HEK293 (cell line): ENCODE data around the gene MTX2.
A peak's percentile ranks its signal among the peaks of the same experiment; 100 is the strongest.

Source experiments
- CTCF ChIA-PET: fragments of 350-600 bp; formaldehyde crosslinking; extraction: SDS; loops from one replicate; lab custom pipeline; 2021; ENCODE audit warnings: antibody characterized with exemption; lab: Yijun Ruan, JAX
- POLR2A ChIA-PET: fragments of 300-600 bp; formaldehyde crosslinking; extraction: SDS; loops from one replicate; lab custom pipeline; 2020; ENCODE audit warnings: antibody characterized with exemption, inconsistent platforms; lab: Yijun Ruan, JAX
- H3K27ac ChIP-seq: fragments of 200-500 bp; sonication (Bioruptor generic); 2 replicates; pipeline ENCODE4 v1.5.1; 2014; ENCODE audit warnings: low read depth, low read length, control low read depth, inconsistent platforms; ENCODE audit errors: extremely low read depth
- H3K36me3 ChIP-seq, 2 experiments: fragments of 200-500 bp in 1 of 2; sonication (Bioruptor generic) in 1 of 2; 1 replicate in 1 of 2; 2 replicates in 1 of 2; pipeline ENCODE4 v1.5.1; 2014 to 2017; ENCODE audit warnings: inconsistent platforms in 2 of 2, low read length in 2 of 2; ENCODE audit not compliant: control insufficient read depth in 2 of 2, insufficient read depth in 1 of 2
- H3K4me1 ChIP-seq: fragments of 200-500 bp; sonication (Bioruptor generic); 2 replicates; pipeline ENCODE4 v1.5.1; 2014; ENCODE audit warnings: mild to moderate bottlenecking, low read length, inconsistent platforms; ENCODE audit not compliant: control insufficient read depth, insufficient read depth
- H3K4me3 ChIP-seq: 2 replicates; pipeline ENCODE4 v1.5.1; 2011; ENCODE audit warnings: low read depth, mild to moderate bottlenecking, control low read depth, low read length, moderate library complexity
- H3K9me3 ChIP-seq: fragments of 200-500 bp; sonication (Bioruptor generic); 2 replicates; pipeline ENCODE4 v1.5.1; 2014; ENCODE audit warnings: low read depth, low read length, inconsistent platforms; ENCODE audit not compliant: control insufficient read depth, insufficient read depth
- BCL6B ChIP-seq: fragments of 450-650 bp; formaldehyde crosslinking; IDR thresholded peaks from 2 replicates; pipeline ENCODE4 v1.5.1; 2017; ENCODE audit warnings: missing biosample characterization, missing genetic modification characterization
- GFI1B ChIP-seq: fragments of 450-650 bp; formaldehyde crosslinking; IDR thresholded peaks from 2 replicates; pipeline ENCODE4 v1.5.1; 2016; ENCODE audit warnings: missing biosample characterization, missing genetic modification characterization
- GLIS2 ChIP-seq: fragments of 450-650 bp; formaldehyde crosslinking; IDR thresholded peaks from 2 replicates; pipeline ENCODE4 v1.5.1; 2016; ENCODE audit warnings: missing biosample characterization, missing genetic modification characterization
- IKZF3 ChIP-seq: fragments of 450-650 bp; IDR thresholded peaks from 2 replicates; pipeline ENCODE4 v1.5.0; 2018; ENCODE audit warnings: missing biosample characterization, mild to moderate bottlenecking, missing genetic modification characterization, moderate library complexity
- KLF16 ChIP-seq: fragments of 450-650 bp; formaldehyde crosslinking; IDR thresholded peaks from 2 replicates; pipeline ENCODE4 v1.5.1; 2017; ENCODE audit warnings: missing biosample characterization, missing genetic modification characterization
- KLF9 ChIP-seq: fragments of 450-650 bp; formaldehyde crosslinking; IDR thresholded peaks from 2 replicates; pipeline ENCODE4 v1.5.1; 2016; ENCODE audit warnings: missing biosample characterization, missing genetic modification characterization, low read depth
- SALL2 ChIP-seq: fragments of 450-650 bp; formaldehyde crosslinking; IDR thresholded peaks from 2 replicates; pipeline ENCODE4 v1.5.0; 2017; ENCODE audit warnings: missing biosample characterization, mild to moderate bottlenecking, missing genetic modification characterization, borderline replicate concordance
- SP3 ChIP-seq: fragments of 450-650 bp; formaldehyde crosslinking; IDR thresholded peaks from 2 replicates; pipeline ENCODE4 v1.5.1; 2016; ENCODE audit warnings: missing biosample characterization, missing genetic modification characterization
- TRIM28 ChIP-seq: IDR thresholded peaks from 2 replicates; pipeline ENCODE4 v1.6.1; 2011; ENCODE audit warnings: low read length, control low read depth, borderline replicate concordance
- ZBTB10 ChIP-seq: fragments of 450-650 bp; formaldehyde crosslinking; IDR thresholded peaks from 2 replicates; pipeline ENCODE4 v1.5.1; 2016; ENCODE audit warnings: missing biosample characterization, missing genetic modification characterization
- ZBTB11 ChIP-seq: fragments of 450-650 bp; formaldehyde crosslinking; conservative IDR thresholded peaks from 2 replicates; pipeline ENCODE4 v1.5.1; 2016; ENCODE audit warnings: low read depth, missing biosample characterization, missing genetic modification characterization
- ZBTB20 ChIP-seq: fragments of 450-650 bp; formaldehyde crosslinking; IDR thresholded peaks from 2 replicates; pipeline ENCODE4 v1.5.1; 2016; ENCODE audit warnings: missing biosample characterization, missing genetic modification characterization
- ZBTB44 ChIP-seq: fragments of 450-650 bp; IDR thresholded peaks from 2 replicates; pipeline ENCODE4 v1.5.1; 2018; ENCODE audit warnings: missing biosample characterization, mild to moderate bottlenecking, missing genetic modification characterization
- ZIC2 ChIP-seq: fragments of 450-650 bp; formaldehyde crosslinking; IDR thresholded peaks from 2 replicates; pipeline ENCODE4 v1.5.1; 2016; ENCODE audit warnings: missing biosample characterization, missing genetic modification characterization
- ZNF155 ChIP-seq: fragments of 450-650 bp; formaldehyde crosslinking; IDR thresholded peaks from 2 replicates; pipeline ENCODE4 v1.5.1; 2016; ENCODE audit warnings: missing biosample characterization, missing genetic modification characterization
- ZNF174 ChIP-seq: fragments of 450-650 bp; formaldehyde crosslinking; IDR thresholded peaks from 2 replicates; pipeline ENCODE4 v1.5.0; 2017; ENCODE audit warnings: missing biosample characterization, mild to moderate bottlenecking, missing genetic modification characterization
- ZNF274 ChIP-seq, 2 experiments: fragments of 200-500 bp in 1 of 2; fragments of 450-650 bp in 1 of 2; sonication (Bioruptor generic) in 1 of 2; formaldehyde crosslinking in 1 of 2; IDR thresholded peaks; 2 replicates each; pipeline versions ENCODE4 v1.5.1 to v1.6.1; 2014 to 2016; ENCODE audit warnings: borderline replicate concordance in 1 of 2, inconsistent platforms in 1 of 2, low read length in 1 of 2, missing biosample characterization in 1 of 2, missing genetic modification characterization in 1 of 2
- ZNF398 ChIP-seq: fragments of 450-650 bp; formaldehyde crosslinking; IDR thresholded peaks from 2 replicates; pipeline ENCODE4 v1.5.1; 2017; ENCODE audit warnings: missing biosample characterization, missing genetic modification characterization
- ZNF426 ChIP-seq: fragments of 450-650 bp; formaldehyde crosslinking; IDR thresholded peaks from 2 replicates; pipeline ENCODE4 v1.5.1; 2017; ENCODE audit warnings: missing biosample characterization, missing genetic modification characterization, mild to moderate bottlenecking, inconsistent platforms, moderate library complexity
- ZNF473 ChIP-seq: fragments of 450-650 bp; formaldehyde crosslinking; IDR thresholded peaks from 2 replicates; pipeline ENCODE4 v1.5.1; 2017; ENCODE audit warnings: missing biosample characterization, missing genetic modification characterization
- ZNF514 ChIP-seq: fragments of 450-650 bp; formaldehyde crosslinking; IDR thresholded peaks from 2 replicates; pipeline ENCODE4 v1.5.1; 2016; ENCODE audit warnings: missing biosample characterization, missing genetic modification characterization
- ZNF558 ChIP-seq: fragments of 450-650 bp; formaldehyde crosslinking; IDR thresholded peaks from 2 replicates; pipeline ENCODE4 v1.5.1; 2016; ENCODE audit warnings: missing biosample characterization, missing genetic modification characterization
- ZNF560 ChIP-seq: fragments of 450-650 bp; formaldehyde crosslinking; IDR thresholded peaks from 2 replicates; pipeline ENCODE4 v1.5.1; 2017; ENCODE audit warnings: missing biosample characterization, missing genetic modification characterization, borderline replicate concordance
- ZNF660 ChIP-seq: fragments of 450-650 bp; IDR thresholded peaks from 2 replicates; pipeline ENCODE4 v1.5.1; 2018; ENCODE audit warnings: missing biosample characterization, mild to moderate bottlenecking, missing genetic modification characterization
- ZNF785 ChIP-seq: fragments of 450-650 bp; formaldehyde crosslinking; IDR thresholded peaks from 2 replicates; pipeline ENCODE4 v1.5.1; 2016; ENCODE audit warnings: missing biosample characterization, missing genetic modification characterization
- ZXDB ChIP-seq: fragments of 450-650 bp; formaldehyde crosslinking; IDR thresholded peaks from 2 replicates; pipeline ENCODE4 v1.5.1; 2016; ENCODE audit warnings: missing biosample characterization, missing genetic modification characterization

Gene MTX2

GRCh38 chr2:176269319-176270099 is at the start of gene MTX2:
TSS of gene MTX2 (plus strand) at chr2:176269442. CDS start at chr2:176269630, 188 bp downstream.
- Histone ChIP-seq H3K4me1 (no peaks in the 10 kb centered on the region), H3K36me3 (no peaks in the 10 kb centered on the region), H3K9me3 (no peaks in the 10 kb centered on the region), H3K27ac (peak within 1 kb of the TSS; percentile 94), H3K4me3 (peak within 1 kb of the TSS; percentile 97)
- ChIA-PET POLR2A (interaction anchor here (0.7 to 1.4 kb wide), 5 partner anchors 27 to 186 kb away, joined by 3 to 4 read pairs (median 3); no protein-coding TSS in a partner anchor), CTCF (interaction anchor here (0.7 to 0.9 kb wide), 2 partner anchors 129 to 1702 kb away, joined by 3 read pairs; no protein-coding TSS in a partner anchor)
- TF ChIP-seq ZNF560 (tag by site-specific recombination) (no peak), ZNF274 (IDR thresholded peaks at IDR 0.05; ENCODE audit: low read length) (no peak), ZNF274 (tag by site-specific recombination; IDR thresholded peaks at IDR 0.05; ENCODE audit: borderline replicate concordance) (no peak), ZNF514 (tag by site-specific recombination) (no peak), SP3 (tag by site-specific recombination) (peak; percentile 66), ZNF398 (tag by site-specific recombination) (no peak; the same call in 1 of the 2 replicates), SALL2 (tag by site-specific recombination) (no peak), ZNF558 (tag by site-specific recombination) (no peak), GFI1B (0 out of 2 replicates have a peak, but pooled peaks have one; percentile 12), ZNF660 (tag by site-specific recombination) (peak; percentile 64; the same call in 1 of the 2 replicates), KLF16 (tag by site-specific recombination) (peak; percentile 55; the same call in 1 of the 2 replicates), BCL6B (tag by site-specific recombination) (no peak), ZIC2 (tag by site-specific recombination) (no peak), ZBTB10 (tag by site-specific recombination) (peak; percentile 76; the same call in 1 of the 2 replicates), GLIS2 (tag by site-specific recombination) (peak; percentile 91), ZNF785 (tag by site-specific recombination) (no peak), IKZF3 (tag by site-specific recombination) (no peak), ZBTB11 (tag by site-specific recombination) (peak; percentile 91), ZNF174 (no peak), ZNF473 (tag by site-specific recombination) (no peak), KLF9 (tag by site-specific recombination) (peak; percentile 81), ZNF155 (tag by site-specific recombination) (no peak), ZXDB (tag by site-specific recombination) (peak; percentile 81), ZBTB20 (tag by site-specific recombination) (peak; percentile 33; the same call in 1 of the 2 replicates), ZBTB44 (tag by site-specific recombination) (no peak), ZNF426 (no peak), TRIM28 (0 out of 2 replicates have a peak, but pooled peaks have one; percentile 14)
